Endodermal cell (in vitro differentiated cells): ENCODE results near the gene GOLGA5. TPM values are rescaled to one million over a fixed set of nuclear protein-coding genes. Genes with fewer than 3 reads are reported as not detected.

ENCODE experiments used
- DNase-seq: peaks from one replicate; pipeline ENCODE4 v3.0.0-alpha.2; 2017
- H3K27ac ChIP-seq: 2 replicates; pipeline ENCODE4 v1.5.1; 2013; ENCODE audit warnings: mild to moderate bottlenecking, low read depth, low read length, moderate library complexity
- H3K27me3 ChIP-seq: 2 replicates; pipeline ENCODE4 v1.6.1; 2013; ENCODE audit warnings: mild to moderate bottlenecking, low read length, moderate library complexity; ENCODE audit not compliant: insufficient read depth, control insufficient read depth, poor library complexity, severe bottlenecking
- H3K36me3 ChIP-seq: 2 replicates; pipeline ENCODE4 v1.7.0; 2013; ENCODE audit warnings: mild to moderate bottlenecking, low read length, moderate library complexity; ENCODE audit not compliant: control insufficient read depth, insufficient read depth
- H3K4me1 ChIP-seq: one replicate; pipeline ENCODE4 v1.7.0; 2013; ENCODE audit warnings: low read length; ENCODE audit not compliant: control insufficient read depth, insufficient read depth
- H3K4me3 ChIP-seq: 2 replicates; pipeline ENCODE4 v1.5.1; 2013; ENCODE audit warnings: mild to moderate bottlenecking, low read length, moderate library complexity
- H3K9ac ChIP-seq: 2 replicates; pipeline ENCODE4 v1.6.1; 2013; ENCODE audit warnings: mild to moderate bottlenecking, low read length, moderate library complexity; ENCODE audit not compliant: poor library complexity, severe bottlenecking; ENCODE audit errors: extremely low read depth
- H3K9me3 ChIP-seq: 2 replicates; pipeline ENCODE4 v1.6.1; 2013; ENCODE audit warnings: mild to moderate bottlenecking, low read length, moderate library complexity; ENCODE audit not compliant: control insufficient read depth
- H3K27ac Mint-ChIP-seq: 2 replicates; pipeline ENCODE4 v1.8.0; 2020; ENCODE audit warnings: mixed read lengths
- H3K27me3 Mint-ChIP-seq: 2 replicates; pipeline ENCODE4 v1.8.0; 2021; ENCODE audit warnings: mild to moderate bottlenecking, mixed read lengths; ENCODE audit not compliant: insufficient read depth
- H3K36me3 Mint-ChIP-seq: 2 replicates; pipeline ENCODE4 v1.8.0; 2020; ENCODE audit warnings: low read depth, mixed read lengths
- H3K4me1 Mint-ChIP-seq: 2 replicates; pipeline ENCODE4 v1.8.0; 2020; ENCODE audit warnings: mixed read lengths
- H3K4me3 Mint-ChIP-seq: 2 replicates; pipeline ENCODE4 v1.8.0; 2020; ENCODE audit warnings: mild to moderate bottlenecking, moderate library complexity, mixed read lengths
- H3K9me3 Mint-ChIP-seq: 2 replicates; pipeline ENCODE4 v1.8.0; 2020; ENCODE audit warnings: mild to moderate bottlenecking, mixed read lengths
- WGBS, 2 experiments: methylation state at CpG; one replicate each; pipeline versions ENCODE4 v1.1.5 to v1.1.7; 2013; ENCODE audit warnings: missing lambda C conversion rate in 2 of 2, mixed read lengths in 1 of 2; ENCODE audit not compliant: insufficient coverage in 1 of 2, insufficient read length in 1 of 2; 5-methylcytosine and 5-hydroxymethylcytosine counted together
- total RNA-seq, 2 donors: library from RNA; stranded (reverse); fragmentation: NEBNext Ultra II Directional in 1 of 2; extraction: Animal tissue kit (Norgen Biotek cat#: 25700) in 1 of 2; gene quantifications; 2 replicates in 1 of 2; 3 replicates in 1 of 2; pipeline ENCODE4 v1.2.1, GENCODE V29; 2021
- TF ChIP-seq, protein P1 (sequence below): fragments of 200-600 bp; sonication (generic); conservative IDR thresholded peaks from 2 replicates; pipeline ENCODE4 v1.5.0; 2021; ENCODE audit warnings: antibody characterized with exemption, mild to moderate bottlenecking

The GOLGA5 gene
- total RNA-seq, 2 donors from 2014 or later = 29.3 to 41.1 TPM

DNA sequence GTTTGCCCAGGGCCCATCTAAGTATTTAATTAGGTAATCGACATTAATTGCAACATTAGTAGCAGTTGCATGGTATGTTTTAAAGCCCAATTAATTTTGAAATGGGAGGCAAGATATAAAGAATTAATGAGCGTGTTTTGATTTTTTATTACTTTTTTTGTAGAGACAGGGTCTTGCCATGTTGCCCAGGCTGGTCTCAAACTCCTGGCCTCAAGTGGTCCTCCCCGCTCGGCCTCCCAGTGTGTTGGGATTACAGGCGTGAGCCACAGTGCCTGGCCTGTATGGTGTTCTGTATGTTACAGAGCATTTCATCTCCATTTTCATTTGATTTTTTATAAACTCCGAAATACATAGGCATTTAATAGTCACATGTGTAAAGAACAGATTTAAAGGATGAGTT is 856 bp downstream of the GOLGA5 start:
- no peak for DNase-seq
- H3K36me3 Mint-ChIP-seq = peaks cover 22% of the 10 kb centered on the region
- peaks cover 21% of the 10 kb centered on the region for H3K27me3 Mint-ChIP-seq
- H3K9me3 Mint-ChIP-seq = peaks cover 14% of the 10 kb centered on the region
- Histone ChIP-seq H3K4me3 (peak overlapping the region; percentile 99), H3K9ac (peak overlapping the region; percentile 97), H3K27me3 (no peaks in the 10 kb centered on the region), H3K27ac (no peak overlapping the region), H3K4me1 (no peaks in the 10 kb centered on the region), H3K36me3 (peaks cover 22% of the 10 kb centered on the region), H3K9me3 (peaks cover 15% of the 10 kb centered on the region)
- WGBS, 2 experiments = 40 to 71% methylated on average over 2 to 6 of the region's 6 CpGs
- H3K27ac Mint-ChIP-seq = peak overlapping the region; percentile 94
- TF ChIP-seq, protein P1, sequence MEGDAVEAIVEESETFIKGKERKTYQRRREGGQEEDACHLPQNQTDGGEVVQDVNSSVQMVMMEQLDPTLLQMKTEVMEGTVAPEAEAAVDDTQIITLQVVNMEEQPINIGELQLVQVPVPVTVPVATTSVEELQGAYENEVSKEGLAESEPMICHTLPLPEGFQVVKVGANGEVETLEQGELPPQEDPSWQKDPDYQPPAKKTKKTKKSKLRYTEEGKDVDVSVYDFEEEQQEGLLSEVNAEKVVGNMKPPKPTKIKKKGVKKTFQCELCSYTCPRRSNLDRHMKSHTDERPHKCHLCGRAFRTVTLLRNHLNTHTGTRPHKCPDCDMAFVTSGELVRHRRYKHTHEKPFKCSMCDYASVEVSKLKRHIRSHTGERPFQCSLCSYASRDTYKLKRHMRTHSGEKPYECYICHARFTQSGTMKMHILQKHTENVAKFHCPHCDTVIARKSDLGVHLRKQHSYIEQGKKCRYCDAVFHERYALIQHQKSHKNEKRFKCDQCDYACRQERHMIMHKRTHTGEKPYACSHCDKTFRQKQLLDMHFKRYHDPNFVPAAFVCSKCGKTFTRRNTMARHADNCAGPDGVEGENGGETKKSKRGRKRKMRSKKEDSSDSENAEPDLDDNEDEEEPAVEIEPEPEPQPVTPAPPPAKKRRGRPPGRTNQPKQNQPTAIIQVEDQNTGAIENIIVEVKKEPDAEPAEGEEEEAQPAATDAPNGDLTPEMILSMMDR = no peak
- H3K4me1 Mint-ChIP-seq = peaks cover 7% of the 10 kb centered on the region
- peak overlapping the region; percentile 98 for H3K4me3 Mint-ChIP-seq

GRCh38 chr14:92797935-92798653 is 4.0 kb downstream of the GOLGA5 start:
- Mint-ChIP-seq H3K4me3 (no peak overlapping the region), H3K4me1 (peaks cover 13% of the 10 kb centered on the region), H3K27me3 (peaks cover 6% of the 10 kb centered on the region), H3K36me3 (peaks cover 29% of the 10 kb centered on the region), H3K9me3 (peaks cover 4% of the 10 kb centered on the region), H3K27ac (no peak overlapping the region)
- Histone ChIP-seq H3K4me3 (no peak overlapping the region), H3K27me3 (no peaks in the 10 kb centered on the region), H3K36me3 (peaks cover 32% of the 10 kb centered on the region), H3K4me1 (no peaks in the 10 kb centered on the region), H3K27ac (no peak overlapping the region), H3K9me3 (peaks cover 6% of the 10 kb centered on the region), H3K9ac (no peak overlapping the region)
- DNase-seq = no peak
- WGBS, 2 experiments = 93 to 100% methylated on average over 2 to 5 of the region's 6 CpGs
- TF ChIP-seq, protein P1 = no peak

DNA sequence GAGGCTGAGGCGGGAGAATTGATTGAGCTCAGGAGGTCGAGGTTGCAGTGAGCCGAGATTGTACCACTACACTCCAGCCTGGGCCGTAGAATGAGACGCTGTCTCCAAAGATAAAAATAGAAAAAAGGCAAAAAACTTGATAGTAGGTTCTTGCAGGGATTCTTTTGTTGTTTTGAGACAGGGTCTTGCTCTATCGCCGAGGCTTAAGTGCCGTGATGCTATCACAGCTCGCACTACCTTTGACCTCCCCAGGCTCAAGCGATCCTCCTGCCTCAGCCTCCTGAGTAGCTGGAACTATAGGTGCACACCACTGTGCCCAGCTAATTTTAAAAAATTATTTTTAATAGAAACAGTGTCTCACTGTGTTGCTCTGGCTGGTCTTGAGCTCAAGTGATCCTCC is 4.7 kb downstream of the GOLGA5 start:
- DNase-seq = no peak
- Mint-ChIP-seq H3K27me3 (peaks cover under 1% of the 10 kb centered on the region), H3K27ac (no peak overlapping the region), H3K36me3 (peaks cover 34% of the 10 kb centered on the region), H3K4me3 (no peak overlapping the region), H3K9me3 (peaks cover under 1% of the 10 kb centered on the region), H3K4me1 (peaks cover 10% of the 10 kb centered on the region)
- Histone ChIP-seq H3K4me1 (no peaks in the 10 kb centered on the region), H3K4me3 (no peak overlapping the region), H3K9ac (no peak overlapping the region), H3K36me3 (peaks cover 39% of the 10 kb centered on the region), H3K27me3 (no peaks in the 10 kb centered on the region), H3K9me3 (no peaks in the 10 kb centered on the region), H3K27ac (no peak overlapping the region)
- 87 to 93% methylated on average over 8 to 9 of the region's 10 CpGs for WGBS, 2 experiments
- TF ChIP-seq, protein P1 = no peak
